Amygdala (tissue), 56 donors: ENCODE data around the gene CARMIL1.

ENCODE experiments used
- DNase-seq, 56 donors: peaks; one replicate each; lab custom pipeline; 2025; lab: John Stamatoyannopoulos, UW

CARMIL1 gene

DNA sequence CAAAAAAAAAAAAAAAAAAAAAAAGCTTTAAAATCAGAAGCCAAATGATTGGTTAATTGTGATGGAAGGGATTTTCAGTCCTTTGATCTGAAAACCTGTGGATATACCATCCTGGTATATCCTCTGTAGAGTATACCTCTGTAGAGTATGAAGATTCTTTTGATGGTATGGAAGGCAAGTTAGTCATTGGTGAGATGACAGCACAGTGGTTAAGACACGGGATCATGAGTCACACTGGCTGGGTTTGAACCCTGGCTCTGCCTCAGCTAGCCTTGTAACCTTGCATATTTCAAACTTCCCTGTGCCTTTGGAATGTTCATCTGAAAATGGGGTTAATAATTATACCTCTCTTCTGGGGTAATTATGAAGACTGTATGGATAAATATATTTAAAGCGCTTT, 179.3 kb downstream of the CARMIL1 start:
- no peak for DNase-seq

GRCh38 chr6:25462235-25462897, 183.2 kb downstream of the CARMIL1 start:
- DNase-seq: no peak

- no peak for DNase-seq
Measured at GRCh38 chr6:25463441-25463840, 184.3 kb downstream of the CARMIL1 start.

- DNase-seq: no peak
Measured at GRCh38 chr6:25464225-25464624, 185.1 kb downstream of the CARMIL1 start.

DNA sequence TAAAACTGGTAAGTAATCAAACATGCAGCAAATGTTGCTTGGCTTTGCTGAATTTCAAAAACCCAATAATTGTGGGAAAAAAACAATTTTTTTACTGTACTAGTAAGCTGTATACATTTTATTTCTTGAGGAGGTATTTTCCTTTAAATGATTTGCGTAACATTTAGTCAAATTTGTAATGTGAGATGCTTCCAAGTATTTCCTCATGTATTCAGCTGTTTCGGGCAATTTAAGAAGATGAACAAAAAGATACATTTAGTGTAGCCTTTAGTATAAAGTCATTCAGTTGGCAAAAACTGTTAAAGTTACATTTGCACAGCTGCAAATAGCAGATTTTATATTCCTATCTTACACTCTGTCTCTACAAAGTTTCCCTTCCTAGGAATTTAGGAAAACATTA, 186.8 kb downstream of the CARMIL1 start:
- DNase-seq: no peak

DNA sequence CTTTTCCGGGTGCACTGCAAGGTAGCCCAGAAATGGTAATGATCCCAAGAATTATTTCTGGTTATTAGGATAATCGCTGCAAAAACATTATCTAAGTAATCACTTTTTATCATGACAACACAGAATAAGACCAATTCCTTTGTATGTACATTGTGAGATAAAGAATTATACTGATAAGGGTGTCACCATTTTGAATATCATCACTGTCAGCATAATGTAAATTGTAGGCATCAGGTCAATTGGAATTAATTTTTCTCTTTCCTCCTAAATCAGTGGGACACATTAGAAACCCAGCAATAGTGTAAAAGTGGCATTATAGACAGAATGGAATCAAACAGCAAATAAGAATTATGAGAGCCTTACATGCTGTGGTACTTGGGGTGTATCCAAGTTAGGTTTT, 189.7 kb downstream of the CARMIL1 start:
- no peak for DNase-seq

- no peak for DNase-seq
Measured at GRCh38 chr6:25469797-25470388, 190.7 kb downstream of the CARMIL1 start.

GRCh38 chr6:25472306-25472705, 193.1 kb downstream of the CARMIL1 start:
- no peak for DNase-seq

GRCh38 chr6:25472906-25473305, 193.7 kb downstream of the CARMIL1 start:
- no peak for DNase-seq

GRCh38 chr6:25473447-25473846, 194.3 kb downstream of the CARMIL1 start:
- DNase-seq: no peak

- DNase-seq: no peak
Measured at GRCh38 chr6:25476126-25476525, 197.0 kb downstream of the CARMIL1 start.

GRCh38 chr6:25477006-25477590, 197.9 kb downstream of the CARMIL1 start:
- no peak for DNase-seq

DNA sequence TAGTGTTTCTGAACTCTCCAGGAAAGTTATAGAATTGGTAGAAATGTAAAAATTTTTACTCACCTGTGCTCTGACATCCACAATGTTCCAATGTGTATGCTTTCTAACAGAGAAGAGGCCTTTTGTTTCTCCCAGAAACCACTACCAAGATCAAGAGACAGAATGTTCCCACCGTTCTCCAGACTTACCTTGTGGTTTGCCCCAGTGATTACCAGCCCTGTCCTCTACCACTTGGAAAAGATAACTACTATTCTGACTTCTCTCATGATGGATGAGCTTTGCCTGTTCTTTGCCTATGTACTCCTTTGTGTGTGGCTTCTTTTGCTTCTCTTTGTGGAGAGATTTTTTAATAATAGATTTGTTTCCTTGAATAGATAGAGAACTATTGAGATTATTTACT, 199.8 kb downstream of the CARMIL1 start:
- DNase-seq: no peak

DNA sequence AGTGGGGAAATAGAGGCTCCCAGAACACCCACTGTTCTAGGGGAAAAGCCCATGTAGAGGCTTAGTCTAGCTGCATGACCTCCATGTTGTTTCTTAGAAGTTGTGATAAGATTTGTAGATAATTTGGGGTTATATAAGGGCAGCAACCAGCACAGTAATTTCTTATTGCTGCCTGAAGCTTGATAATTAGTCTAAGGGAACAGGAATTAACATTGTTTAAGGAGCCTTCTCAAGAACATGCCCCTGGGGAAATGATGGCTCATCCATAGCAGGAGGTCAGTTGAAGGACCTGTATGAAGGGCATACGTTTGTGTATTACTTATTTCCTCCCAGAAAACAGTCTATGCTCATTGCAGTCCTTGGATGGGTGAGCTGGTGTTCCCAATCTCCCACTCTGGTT, 202.1 kb downstream of the CARMIL1 start:
- no peak for DNase-seq

DNA sequence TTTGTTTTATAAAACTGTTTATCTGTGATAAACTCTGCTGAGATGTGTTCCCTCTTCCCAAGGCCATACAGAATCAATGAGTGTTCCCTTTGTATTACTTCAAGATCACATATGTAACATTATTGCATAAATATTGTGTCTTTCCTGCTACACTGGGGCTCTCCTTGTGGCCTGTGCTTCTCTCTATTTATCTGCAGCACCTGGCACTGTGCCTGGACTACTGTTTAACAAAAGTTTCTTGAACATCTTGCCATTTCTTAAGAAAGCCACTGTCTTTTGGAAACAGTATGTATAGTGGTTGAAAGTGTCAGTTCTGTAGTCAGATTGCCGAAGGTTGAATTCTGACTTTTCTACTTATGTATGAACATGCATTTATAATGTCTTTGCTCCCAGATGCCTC, 203.8 kb downstream of the CARMIL1 start:
- no peak for DNase-seq

- DNase-seq: no peak
Measured at GRCh38 chr6:25483943-25484342, 204.8 kb downstream of the CARMIL1 start.

- no peak for DNase-seq
Measured at GRCh38 chr6:25484900-25485299, 205.7 kb downstream of the CARMIL1 start.

GRCh38 chr6:25485821-25486534, 206.8 kb downstream of the CARMIL1 start:
- DNase-seq: peak in 9 of 56 donors; percentile 2 to 22 (median 5)

DNA sequence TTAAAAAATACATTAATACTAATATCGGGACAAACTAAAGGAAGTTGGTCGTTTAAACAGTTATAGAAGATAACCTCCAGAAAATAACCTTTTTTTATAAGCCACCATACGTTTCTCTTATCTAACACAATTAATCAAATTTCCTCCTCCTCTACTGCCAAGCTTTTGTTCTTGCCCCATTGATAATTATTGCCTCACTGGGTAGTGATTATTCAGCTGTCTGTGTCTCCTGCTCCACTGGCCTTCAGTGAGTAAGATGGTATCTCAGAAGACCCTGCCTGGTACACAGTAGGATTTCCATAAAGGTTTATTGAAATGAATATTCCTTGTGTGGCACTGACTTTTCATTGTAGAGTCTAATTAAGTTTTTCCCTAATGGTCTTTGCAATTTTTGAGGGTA, 207.4 kb downstream of the CARMIL1 start:
- DNase-seq: no peak

- DNase-seq: no peak
Measured at GRCh38 chr6:25487012-25487411, 207.8 kb downstream of the CARMIL1 start.

GRCh38 chr6:25488156-25488555, 209.0 kb downstream of the CARMIL1 start:
- no peak for DNase-seq

DNA sequence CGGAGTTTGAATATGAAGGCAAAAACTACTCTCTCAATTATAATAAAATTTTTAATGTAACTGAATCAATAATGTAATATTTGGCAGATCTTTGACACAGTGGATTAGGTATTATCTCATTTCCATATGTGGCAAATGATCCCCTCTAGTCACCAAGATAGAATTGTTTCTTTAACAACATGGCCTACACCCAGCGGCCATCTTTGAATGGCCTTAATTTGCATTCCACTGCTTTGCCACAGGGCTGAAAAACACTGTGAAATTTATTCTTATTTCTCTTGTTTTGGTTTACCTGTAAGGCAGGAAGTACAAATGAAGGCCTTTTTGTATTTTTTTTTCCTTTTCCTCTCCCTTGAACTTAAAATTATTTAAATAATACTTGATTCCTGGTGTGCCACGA, 210.2 kb downstream of the CARMIL1 start:
- no peak for DNase-seq
